DOHH2 (cell line): ENCODE data around the gene ARHGEF26.

ENCODE experiments used
- H3F3A ChIP-seq: fragments of 200-600 bp; sonication (generic), shearing (Covaris generic); 2 replicates; pipeline ENCODE4 v1.6.0; 2016; ENCODE audit warnings: antibody characterized with exemption, mild to moderate bottlenecking; ENCODE audit not compliant: control insufficient read depth, insufficient read depth
- H3K27ac ChIP-seq: fragments of 200-600 bp; sonication (generic); 2 replicates; pipeline ENCODE4 v1.5.1; 2014; ENCODE audit warnings: low read depth, mild to moderate bottlenecking, low read length, moderate library complexity
- H3K27me3 ChIP-seq: fragments of 200-600 bp; sonication (generic); 2 replicates; pipeline ENCODE4 v1.6.1; 2014; ENCODE audit warnings: mild to moderate bottlenecking, low read length, mixed read lengths; ENCODE audit not compliant: control insufficient read depth
- H3K36me3 ChIP-seq: fragments of 200-600 bp; sonication (generic); 2 replicates; pipeline ENCODE4 v1.6.1; 2014; ENCODE audit warnings: mild to moderate bottlenecking, low read length, moderate library complexity, mixed read lengths; ENCODE audit not compliant: control insufficient read depth
- H3K4me1 ChIP-seq: fragments of 200-600 bp; sonication (generic); 2 replicates; pipeline ENCODE4 v1.6.1; 2014; ENCODE audit warnings: mild to moderate bottlenecking, low read length, mixed read lengths; ENCODE audit not compliant: control insufficient read depth
- H3K4me2 ChIP-seq: fragments of 200-600 bp; sonication (generic); 2 replicates; pipeline ENCODE4 v1.6.0; 2014; ENCODE audit warnings: mild to moderate bottlenecking, low read length, moderate library complexity
- H3K4me3 ChIP-seq: fragments of 200-600 bp; sonication (generic); 2 replicates; pipeline ENCODE4 v1.5.1; 2014; ENCODE audit warnings: mild to moderate bottlenecking, low read length, mixed read lengths
- H3K79me2 ChIP-seq: fragments of 200-600 bp; sonication (generic); 2 replicates; pipeline ENCODE4 v1.6.1; 2014; ENCODE audit warnings: mild to moderate bottlenecking, low read length, mixed read lengths; ENCODE audit not compliant: control insufficient read depth
- H3K9me2 ChIP-seq: fragments of 200-600 bp; sonication (generic); replicated peaks from 2 replicates; pipeline ENCODE4 v1.6.1; 2014; ENCODE audit warnings: mild to moderate bottlenecking, low read length, mixed read lengths; ENCODE audit not compliant: control insufficient read depth
- H3K9me3 ChIP-seq: fragments of 200-600 bp; sonication (generic); 2 replicates; pipeline ENCODE4 v1.6.1; 2014; ENCODE audit warnings: antibody characterized with exemption, low read length, mixed read lengths; ENCODE audit not compliant: control insufficient read depth, insufficient read depth
- H4K20me1 ChIP-seq: fragments of 200-600 bp; sonication (generic); 2 replicates; pipeline ENCODE4 v1.6.0; 2014; ENCODE audit warnings: low read depth, mild to moderate bottlenecking, antibody characterized with exemption, low read length, moderate library complexity; ENCODE audit not compliant: control insufficient read depth, insufficient read depth
- CTCF ChIP-seq: fragments of 200-600 bp; sonication (generic); IDR thresholded peaks from one replicate; pipeline ENCODE4 v1.5.1; 2014; ENCODE audit warnings: antibody characterized with exemption, mild to moderate bottlenecking, low read depth, low read length; ENCODE audit not compliant: poor library complexity, severe bottlenecking
- EZH2phosphoT487 ChIP-seq: fragments of 200-600 bp; sonication (generic); IDR thresholded peaks from 2 replicates; pipeline ENCODE4 v1.6.1; 2017; ENCODE audit warnings: borderline replicate concordance, mild to moderate bottlenecking, antibody characterized with exemption, low read length, moderate library complexity, mixed read lengths

ARHGEF26 gene

GRCh38 chr3:154177406-154177805 is 56.2 kb downstream of the ARHGEF26 start:
- H3K9me3 ChIP-seq = no peaks in the 10 kb centered on the region
- H3K27me3 ChIP-seq = no peaks in the 10 kb centered on the region; the same call in 1 of the 2 replicates
- no peaks in the 10 kb centered on the region for H3K79me2 ChIP-seq
- H3K4me1 ChIP-seq = no peaks in the 10 kb centered on the region
- no peaks in the 10 kb centered on the region for H3K9me2 ChIP-seq
- no peak overlapping the region for H3K27ac ChIP-seq
- H3K36me3 ChIP-seq = no peaks in the 10 kb centered on the region
- H3K4me2 ChIP-seq = no peak overlapping the region
- no peaks in the 10 kb centered on the region for H3F3A ChIP-seq
- no peaks in the 10 kb centered on the region for H4K20me1 ChIP-seq
- TF ChIP-seq CTCF = no peak
- no peak for TF ChIP-seq EZH2phosphoT487
- H3K4me3 ChIP-seq = no peak overlapping the region

GRCh38 chr3:154178172-154178571 is 57.0 kb downstream of the ARHGEF26 start:
- Histone ChIP-seq H3K27ac (no peak overlapping the region), H3K9me3 (no peaks in the 10 kb centered on the region), H3K27me3 (no peaks in the 10 kb centered on the region; the same call in 1 of the 2 replicates), H3K4me1 (no peaks in the 10 kb centered on the region), H4K20me1 (no peaks in the 10 kb centered on the region), H3K9me2 (no peaks in the 10 kb centered on the region), H3K36me3 (no peaks in the 10 kb centered on the region), H3F3A (no peaks in the 10 kb centered on the region), H3K4me3 (no peak overlapping the region), H3K79me2 (no peaks in the 10 kb centered on the region), H3K4me2 (no peak overlapping the region)
- TF ChIP-seq CTCF (no peak), EZH2phosphoT487 (no peak)

GRCh38 chr3:154180836-154181691 is 59.9 kb downstream of the ARHGEF26 start:
- H3K4me3 ChIP-seq = no peak overlapping the region
- H3K36me3 ChIP-seq = no peaks in the 10 kb centered on the region
- no peaks in the 10 kb centered on the region for H3K9me2 ChIP-seq
- TF ChIP-seq CTCF (no peak), EZH2phosphoT487 (no peak)
- no peaks in the 10 kb centered on the region for H3F3A ChIP-seq
- no peak overlapping the region for H3K27ac ChIP-seq
- no peaks in the 10 kb centered on the region; the same call in 1 of the 2 replicates for H3K27me3 ChIP-seq
- no peaks in the 10 kb centered on the region for H4K20me1 ChIP-seq
- no peaks in the 10 kb centered on the region for H3K9me3 ChIP-seq
- no peaks in the 10 kb centered on the region for H3K4me1 ChIP-seq
- no peaks in the 10 kb centered on the region for H3K79me2 ChIP-seq
- H3K4me2 ChIP-seq = no peak overlapping the region
